ENCODE results near the gene MKRN2OS. TPM values are rescaled to one million over a fixed set of nuclear protein-coding genes. Genes with fewer than 3 reads are reported as not detected.
A peak's percentile ranks its signal among the peaks of the same experiment; 100 is the strongest.

MKRN2OS gene
- total RNA-seq, 4 donors from 2014 or later = 1.3 TPM; not detected in 3

DNA sequence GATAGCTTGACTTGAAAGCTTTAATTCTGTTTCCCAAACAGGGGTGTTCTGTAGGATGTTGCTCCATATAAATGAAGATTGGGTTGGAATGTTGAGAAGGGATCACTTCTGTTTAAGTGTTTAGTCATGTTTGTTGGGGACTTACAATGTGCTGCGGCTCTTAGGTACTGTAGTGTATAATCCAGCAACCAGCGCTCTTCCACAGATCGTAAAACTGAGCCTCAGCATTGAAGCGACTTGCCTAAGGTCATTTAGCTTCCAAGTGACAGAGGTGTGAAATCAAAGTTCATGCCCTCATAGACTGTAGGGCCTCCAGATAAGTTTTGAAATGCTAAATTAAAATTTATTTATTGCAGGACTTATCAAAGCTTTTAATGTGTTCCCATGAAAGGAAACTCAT lies 13.4 kb upstream of the MKRN2OS start:
- H3K4me3 ChIP-seq = peak overlapping the region in 1 of 2 donors; percentile 84
- ATAC-seq = no peak
- peaks cover 12% of the 10 kb centered on the region for H3K27me3 ChIP-seq
- no peaks in the 10 kb centered on the region for H3K36me3 ChIP-seq
- no peaks in the 10 kb centered on the region for H3K9me3 ChIP-seq
- no peak overlapping the region for H3K27ac ChIP-seq
- peaks cover 11 to 74% (median 35%) of the 10 kb centered on the region in 3 donors for H3K4me1 ChIP-seq
- WGBS, 2 donors (ENCODE audit: low coverage in 1 of 2) = 69 to 71% methylated on average over 3 to 4 of the region's 4 CpGs
- TF ChIP-seq POLR2A (IDR thresholded peaks at IDR 0.05) = no peak
- no peak for TF ChIP-seq POLR2AphosphoS5 (IDR thresholded peaks at IDR 0.05)
- TF ChIP-seq, protein P1, sequence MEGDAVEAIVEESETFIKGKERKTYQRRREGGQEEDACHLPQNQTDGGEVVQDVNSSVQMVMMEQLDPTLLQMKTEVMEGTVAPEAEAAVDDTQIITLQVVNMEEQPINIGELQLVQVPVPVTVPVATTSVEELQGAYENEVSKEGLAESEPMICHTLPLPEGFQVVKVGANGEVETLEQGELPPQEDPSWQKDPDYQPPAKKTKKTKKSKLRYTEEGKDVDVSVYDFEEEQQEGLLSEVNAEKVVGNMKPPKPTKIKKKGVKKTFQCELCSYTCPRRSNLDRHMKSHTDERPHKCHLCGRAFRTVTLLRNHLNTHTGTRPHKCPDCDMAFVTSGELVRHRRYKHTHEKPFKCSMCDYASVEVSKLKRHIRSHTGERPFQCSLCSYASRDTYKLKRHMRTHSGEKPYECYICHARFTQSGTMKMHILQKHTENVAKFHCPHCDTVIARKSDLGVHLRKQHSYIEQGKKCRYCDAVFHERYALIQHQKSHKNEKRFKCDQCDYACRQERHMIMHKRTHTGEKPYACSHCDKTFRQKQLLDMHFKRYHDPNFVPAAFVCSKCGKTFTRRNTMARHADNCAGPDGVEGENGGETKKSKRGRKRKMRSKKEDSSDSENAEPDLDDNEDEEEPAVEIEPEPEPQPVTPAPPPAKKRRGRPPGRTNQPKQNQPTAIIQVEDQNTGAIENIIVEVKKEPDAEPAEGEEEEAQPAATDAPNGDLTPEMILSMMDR (IDR thresholded peaks at IDR 0.05) = no peak
- no peak for TF ChIP-seq EP300 (IDR thresholded peaks at IDR 0.05)

DNA sequence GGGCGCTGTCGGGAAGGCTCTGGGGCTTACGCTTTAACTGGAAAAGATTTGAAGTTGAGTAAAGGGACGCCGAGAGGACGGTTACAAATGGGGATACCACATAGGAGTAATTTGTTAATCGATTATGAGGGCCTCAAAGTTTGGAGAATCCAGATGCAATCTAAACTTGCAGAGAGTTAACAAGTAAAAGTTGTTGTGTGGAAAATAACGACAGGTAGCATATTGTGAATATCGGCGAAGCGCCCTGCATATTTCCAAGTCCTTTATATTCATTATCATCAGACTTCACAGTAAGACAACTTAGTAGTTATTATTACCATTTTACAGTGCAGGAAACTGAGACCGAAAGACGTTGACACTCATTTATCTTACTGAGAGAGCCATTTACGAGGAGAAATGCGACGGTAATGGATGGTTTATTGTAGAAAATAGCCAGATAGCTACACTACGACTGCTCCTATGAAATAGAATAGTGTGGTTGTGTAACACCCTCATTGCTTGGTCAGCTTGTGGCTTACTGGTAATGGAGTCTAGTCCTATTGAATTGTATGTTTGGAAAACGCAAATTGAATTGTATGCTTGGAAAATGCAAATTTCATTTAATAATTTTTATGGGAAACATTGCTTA lies 12.3 kb upstream of the MKRN2OS start:
- H3K4me3 ChIP-seq = peak overlapping the region; percentile 84 to 95
- H3K36me3 ChIP-seq = no peaks in the 10 kb centered on the region
- peaks cover 24% of the 10 kb centered on the region for H3K27me3 ChIP-seq
- TF ChIP-seq, protein P1 (IDR thresholded peaks at IDR 0.05) = no peak
- no peak for TF ChIP-seq POLR2AphosphoS5 (IDR thresholded peaks at IDR 0.05)
- TF ChIP-seq POLR2A (IDR thresholded peaks at IDR 0.05) = no peak
- no peak for TF ChIP-seq EP300 (IDR thresholded peaks at IDR 0.05)
- peak overlapping the region; percentile 93 to 97 (median 95) for H3K27ac ChIP-seq
- no peaks in the 10 kb centered on the region for H3K9me3 ChIP-seq
- ATAC-seq = no peak
- H3K4me1 ChIP-seq = peaks cover 11 to 67% (median 30%) of the 10 kb centered on the region in 3 donors
- 1 to 2% methylated on average over 16 to 17 of the region's 18 CpGs for WGBS, 2 donors (ENCODE audit: low coverage in 1 of 2)

DNA sequence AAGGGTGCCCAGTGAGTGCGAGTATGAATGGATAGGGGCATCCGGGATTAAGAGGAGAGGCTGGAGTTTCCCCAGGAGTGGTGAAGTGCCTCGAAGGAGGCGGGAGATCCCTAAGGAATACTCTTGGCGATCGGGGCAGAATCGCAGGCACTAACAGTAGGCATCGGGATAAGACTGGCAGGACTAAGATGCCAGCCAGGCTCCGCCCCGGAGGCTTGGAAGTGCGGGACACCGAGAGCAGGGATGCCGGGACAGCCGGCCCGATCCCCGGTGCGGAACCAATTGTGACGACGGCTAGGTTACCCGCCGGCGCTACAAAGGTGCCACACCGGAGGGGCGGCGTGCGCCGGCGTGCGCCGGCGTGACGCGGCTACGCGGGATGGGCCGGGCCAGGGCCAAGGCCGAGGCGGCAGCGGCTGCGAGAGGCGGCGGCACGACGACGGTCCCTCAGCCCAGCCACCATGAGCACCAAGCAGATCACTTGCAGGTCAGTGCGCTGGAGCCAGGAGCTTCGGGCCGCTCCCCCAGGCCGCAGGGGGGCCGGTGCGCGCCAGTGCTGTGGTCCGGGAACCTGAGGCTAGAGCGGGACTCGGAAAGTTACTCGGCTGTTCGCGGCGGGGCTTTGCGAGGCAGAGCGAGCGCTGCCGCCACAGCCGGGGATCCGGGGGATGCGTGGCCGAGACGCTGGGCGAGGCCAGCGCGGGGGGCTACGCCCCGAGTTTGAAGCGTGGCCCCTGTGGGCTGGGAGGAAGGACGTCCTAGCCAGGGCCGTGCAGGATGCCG lies 11.6 kb upstream of the MKRN2OS start, which contains the start of gene MKRN2:
Gene MKRN2, plus strand, starts transcription at position 398 of the 783 bp plus-strand sequence. Its CDS starts 64 bp downstream, at position 462.
- peak within 1 kb of the TSS; percentile 84 to 95 for H3K4me3 ChIP-seq
- TF ChIP-seq EP300 (IDR thresholded peaks at IDR 0.05) (no peak), POLR2A (IDR thresholded peaks at IDR 0.05) (peak; percentile 98), POLR2AphosphoS5 (IDR thresholded peaks at IDR 0.05) (peak; percentile 99)
- TF ChIP-seq, protein P1 (IDR thresholded peaks at IDR 0.05) = peak in 1 of 4 experiments; percentile 9
- H3K4me1 ChIP-seq = peaks cover 11 to 60% (median 30%) of the 10 kb centered on the region in 3 donors
- H3K27ac ChIP-seq = peak within 1 kb of the TSS; percentile 93 to 97 (median 95)
- 0% methylated on average over 7 to 10 of the region's 77 CpGs for WGBS, 2 donors (ENCODE audit: low coverage in 1 of 2)
- H3K9me3 ChIP-seq = no peaks in the 10 kb centered on the region
- H3K36me3 ChIP-seq = no peaks in the 10 kb centered on the region
- peak; percentile 98 for ATAC-seq
- peaks cover 31% of the 10 kb centered on the region for H3K27me3 ChIP-seq

DNA sequence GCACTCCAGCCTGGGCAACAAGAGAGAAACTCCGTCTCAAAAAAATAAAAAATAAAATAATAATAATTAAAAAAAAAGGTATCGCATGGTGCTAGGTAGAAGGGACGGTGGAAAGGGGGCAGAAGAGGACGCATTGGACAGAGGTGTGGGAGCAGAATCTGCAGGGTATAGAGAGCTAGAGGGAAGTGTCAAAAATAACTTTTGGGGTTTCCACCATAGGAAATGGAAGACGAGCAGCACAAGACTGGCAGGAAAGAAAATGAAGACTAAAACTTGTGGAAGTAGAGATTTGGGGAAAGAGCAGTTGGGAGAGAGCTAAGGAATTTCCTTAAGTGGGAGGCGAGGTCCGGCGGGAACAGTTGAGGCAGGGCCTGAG lies 11.0 kb upstream of the MKRN2OS start:
- no peaks in the 10 kb centered on the region for H3K9me3 ChIP-seq
- no peaks in the 10 kb centered on the region for H3K36me3 ChIP-seq
- H3K4me1 ChIP-seq = peaks cover 11 to 55% (median 30%) of the 10 kb centered on the region in 3 donors
- 0 to 1% methylated on average over 8 of the region's 8 CpGs for WGBS, 2 donors (ENCODE audit: low coverage in 1 of 2)
- H3K4me3 ChIP-seq = peak overlapping the region; percentile 84 to 95
- TF ChIP-seq EP300 (IDR thresholded peaks at IDR 0.05) = no peak
- no peak for TF ChIP-seq POLR2A (IDR thresholded peaks at IDR 0.05)
- TF ChIP-seq, protein P1 (IDR thresholded peaks at IDR 0.05) = no peak
- no peak for TF ChIP-seq POLR2AphosphoS5 (IDR thresholded peaks at IDR 0.05)
- peak overlapping the region; percentile 13 to 97 (median 95) for H3K27ac ChIP-seq
- peaks cover 36% of the 10 kb centered on the region for H3K27me3 ChIP-seq
- no peak for ATAC-seq
